ENCODE data around the gene STX1A.
A peak's percentile ranks its signal among the peaks of the same experiment; 100 is the strongest.
"Not testable (repeated sequence)": the region's sequence is repeated elsewhere in the genome, so short reads cannot be mapped to it uniquely, and the experiment has no call there.

The STX1A gene

DNA sequence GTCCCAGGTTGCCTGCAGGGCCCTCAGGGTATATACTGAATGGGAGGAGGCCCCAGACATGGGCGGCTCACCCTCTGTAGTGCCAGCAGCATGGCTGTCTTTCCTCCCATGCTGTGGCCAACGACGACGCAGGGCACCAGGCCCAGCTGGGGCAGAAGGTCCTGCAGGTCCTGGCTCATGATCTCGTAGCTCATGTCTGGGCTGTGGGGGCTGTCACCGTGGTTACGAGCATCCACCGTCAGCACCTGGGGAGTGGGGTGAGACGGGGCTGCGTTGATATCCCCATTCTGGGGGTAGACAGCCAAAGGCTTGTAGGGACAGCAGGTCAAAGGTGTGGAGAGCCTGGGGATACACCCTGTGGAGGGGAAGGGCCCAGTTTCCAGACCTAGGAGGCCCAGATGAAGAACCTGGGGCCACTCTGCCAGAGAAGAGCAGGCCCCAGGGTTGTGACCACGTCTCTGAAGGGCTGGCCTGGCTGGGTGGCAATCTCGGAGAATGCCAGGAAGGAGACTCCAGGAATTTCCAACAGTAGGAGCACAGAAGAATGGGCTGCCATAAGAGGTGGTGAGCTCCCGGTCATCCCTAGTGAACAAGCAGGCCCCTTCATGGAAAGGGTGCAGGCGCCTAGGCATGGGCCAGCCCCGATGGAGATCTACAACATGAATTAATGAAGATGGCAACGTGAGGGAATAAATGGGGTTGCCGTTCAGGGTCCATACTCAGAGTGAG lies 18.2 kb upstream of the STX1A start:
- no peak for DNase-seq
- in situ Hi-C loops (cut with MboI; ENCODE audit: low pct_unique_long_range_greater_than_20kb, low sequenced_read_pairs), result loop anchor here (10.0 kb wide), 1 partner anchor 113 kb away; the partner anchor contains the start of gene MLXIPL

DNA sequence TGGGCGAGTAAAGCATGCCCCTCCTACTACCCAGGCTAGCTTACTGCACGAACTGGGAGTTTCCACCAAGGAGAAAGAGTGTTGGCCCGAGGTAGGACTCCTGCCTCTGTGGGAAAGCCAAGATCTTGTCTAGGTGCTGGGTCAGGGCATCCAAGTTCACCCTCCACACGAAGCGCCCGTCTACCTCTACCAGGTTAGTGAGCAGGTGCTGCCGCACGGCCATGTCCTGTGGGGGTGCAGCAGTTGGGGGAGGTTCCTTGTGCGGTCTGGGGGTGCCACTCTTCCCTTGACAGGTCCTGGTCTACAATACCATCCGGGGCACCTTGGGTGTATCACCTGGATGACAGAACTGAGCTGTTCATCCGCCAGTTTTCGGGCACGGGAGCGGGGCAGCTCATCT lies 17.4 kb upstream of the STX1A start:
- in situ Hi-C loops (cut with MboI; ENCODE audit: low pct_unique_long_range_greater_than_20kb, low sequenced_read_pairs), result loop anchor here (10.0 kb wide), 1 partner anchor 112 kb away; the partner anchor contains the start of gene MLXIPL
- DNase-seq, result no peak

DNA sequence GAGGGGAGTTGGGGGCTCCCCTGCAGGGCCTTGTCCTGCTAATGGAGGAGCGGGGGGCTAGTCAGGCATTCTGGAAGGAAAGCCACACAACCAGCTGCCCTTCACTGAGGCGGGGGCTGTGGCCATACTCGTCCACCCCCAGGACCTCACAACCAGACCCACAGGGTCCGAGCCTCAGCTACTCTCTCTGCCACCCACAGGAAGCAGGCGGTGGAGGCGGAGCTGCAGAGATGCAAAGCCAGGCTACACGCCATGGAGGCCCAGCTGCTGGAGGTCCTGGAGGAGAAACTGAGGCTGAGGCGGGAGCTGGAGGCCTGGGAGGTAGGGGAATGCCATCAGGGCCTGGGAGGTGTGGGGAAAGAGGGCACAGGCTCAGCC lies 16.0 kb upstream of the STX1A start:
- no peak for DNase-seq
- in situ Hi-C loops (cut with MboI; ENCODE audit: low pct_unique_long_range_greater_than_20kb, low sequenced_read_pairs), result loop anchor here (10.0 kb wide), 1 partner anchor 111 kb away; the partner anchor contains the start of gene MLXIPL

DNA sequence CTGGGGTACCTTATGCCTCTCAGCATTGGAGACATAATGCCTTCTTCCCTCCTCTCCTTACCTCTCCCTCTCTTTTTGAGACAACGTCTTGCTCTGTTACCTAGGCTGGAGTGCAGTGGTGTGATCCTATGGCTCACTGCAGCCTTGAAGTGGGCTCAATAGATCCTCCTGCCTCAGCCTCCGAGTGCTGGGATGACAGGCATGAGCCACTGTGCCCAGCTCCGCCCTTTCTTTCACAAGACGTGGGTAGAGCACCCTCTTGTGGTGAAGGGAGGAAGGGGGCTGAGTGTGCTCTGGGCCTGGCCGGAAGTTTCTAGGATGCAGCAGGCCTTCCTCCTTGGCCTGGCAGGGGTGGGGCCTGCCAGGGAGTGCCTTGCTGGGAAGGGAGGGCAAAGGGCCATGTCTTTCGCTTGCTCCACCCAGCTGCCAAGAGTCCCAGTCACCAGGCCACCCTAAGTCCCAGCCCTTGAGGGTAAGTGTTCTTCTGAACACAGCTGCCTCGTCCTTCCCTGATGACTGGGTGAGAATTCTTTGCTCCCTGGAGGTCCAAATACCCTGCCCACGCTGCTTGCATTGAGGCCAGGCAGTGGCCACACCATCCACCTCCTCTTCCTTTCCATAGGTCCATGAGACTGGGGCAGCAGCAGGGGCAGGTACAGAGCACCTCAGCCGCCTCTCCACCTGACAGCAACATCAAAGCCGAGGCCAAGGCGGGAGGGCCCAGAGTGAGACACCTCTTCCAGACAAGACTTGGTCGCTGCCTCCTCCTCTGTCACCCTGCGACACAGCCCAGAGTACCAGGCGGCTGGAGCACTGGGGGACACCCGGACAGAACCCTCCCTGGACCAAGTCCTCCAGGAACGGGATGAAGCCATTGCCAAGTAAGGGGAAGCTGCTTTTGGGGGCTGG lies 15.4 kb upstream of the STX1A start:
- peak; percentile 96 for DNase-seq
- in situ Hi-C loops (cut with MboI; ENCODE audit: low pct_unique_long_range_greater_than_20kb, low sequenced_read_pairs), result loop anchor here (10.0 kb wide), 1 partner anchor 110 kb away; the partner anchor contains the start of gene MLXIPL

DNA sequence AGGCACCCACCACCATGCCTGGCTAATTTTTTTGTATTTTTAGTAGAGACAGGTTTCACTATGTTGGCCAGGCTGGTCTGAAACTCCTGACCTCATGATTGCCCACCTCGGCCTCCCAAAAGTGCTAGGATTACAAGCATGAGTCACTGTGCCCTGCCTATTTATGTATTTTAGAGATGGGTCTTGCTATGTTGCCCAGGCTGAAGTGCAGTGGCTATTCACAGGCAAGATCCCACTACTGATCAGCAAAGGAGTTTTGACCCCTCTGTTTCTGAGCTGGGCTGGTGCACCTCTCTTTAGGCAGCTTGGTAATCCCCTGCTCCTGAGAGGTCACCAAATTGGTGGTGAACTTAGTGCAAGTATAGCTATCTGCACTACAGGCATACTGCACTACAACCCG lies 12.9 kb upstream of the STX1A start:
- in situ Hi-C loops (cut with MboI; ENCODE audit: low pct_unique_long_range_greater_than_20kb, low sequenced_read_pairs), result loop anchor here (10.0 kb wide), 1 partner anchor 108 kb away; the partner anchor contains the start of gene MLXIPL
- DNase-seq, result no peak

DNA sequence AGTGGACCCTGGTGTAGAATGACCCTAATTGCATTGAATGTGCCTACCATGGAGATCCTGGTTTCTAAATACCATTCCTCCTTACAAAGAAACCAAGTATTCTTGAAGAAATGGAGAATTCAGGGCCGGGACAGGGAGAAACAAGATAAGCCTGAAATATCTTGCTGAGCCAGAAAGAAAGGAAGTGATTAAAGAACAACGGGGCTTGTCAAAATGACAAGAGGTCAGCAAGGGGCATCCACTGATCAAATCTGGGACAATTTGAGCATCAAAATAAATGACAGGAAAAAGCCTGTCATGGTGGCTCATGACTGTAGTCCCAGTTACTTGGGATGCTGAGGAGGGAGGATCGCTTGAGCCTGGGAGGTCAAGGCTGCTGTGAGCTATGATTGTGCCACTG lies 11.0 kb upstream of the STX1A start:
- in situ Hi-C loops (cut with MboI; ENCODE audit: low pct_unique_long_range_greater_than_20kb, low sequenced_read_pairs), result loop anchor here (10.0 kb wide), 1 partner anchor 106 kb away; the partner anchor contains the start of gene MLXIPL
- DNase-seq, result no peak

DNA sequence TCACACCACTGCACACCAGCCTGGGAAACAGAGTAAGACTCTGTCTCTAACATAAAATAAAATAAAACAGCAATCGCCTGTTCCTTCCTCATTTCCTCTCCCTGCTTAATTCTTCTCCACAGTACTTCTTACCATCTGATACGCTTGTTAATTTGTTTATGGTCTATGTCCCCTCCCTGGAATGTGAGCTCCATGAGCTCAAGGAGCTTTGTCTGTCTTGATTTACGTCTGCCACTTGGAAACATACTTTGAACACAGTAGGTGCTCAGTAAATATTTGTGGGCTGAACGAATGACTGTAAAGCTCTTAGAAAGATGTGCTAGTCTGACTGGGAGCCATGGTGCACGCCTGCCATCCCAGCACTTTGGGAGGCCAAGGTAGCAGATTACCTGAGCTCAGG lies 9.1 kb upstream of the STX1A start:
- in situ Hi-C loops (cut with MboI; ENCODE audit: low pct_unique_long_range_greater_than_20kb, low sequenced_read_pairs), result no loop called here
- DNase-seq, result no peak

DNA sequence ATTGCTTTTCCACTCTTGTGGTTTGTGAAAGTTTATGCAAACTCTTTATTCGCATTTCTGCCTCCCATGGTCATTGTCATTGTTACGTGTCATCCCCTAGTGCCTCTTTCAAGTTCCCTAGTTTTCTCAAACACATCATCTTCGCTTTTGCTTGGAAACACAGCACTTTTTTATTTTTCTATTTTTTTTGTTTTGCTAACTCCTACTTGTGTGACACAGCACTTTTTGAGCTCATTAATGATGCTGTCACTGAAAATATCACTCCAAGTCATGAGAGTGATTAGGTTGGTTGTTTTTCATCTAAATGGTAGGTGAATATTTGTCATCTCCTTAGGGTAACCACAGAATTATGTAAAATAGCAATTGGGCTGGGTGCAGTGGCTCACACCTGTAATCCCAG lies 8.5 kb upstream of the STX1A start:
- no peak for DNase-seq
- in situ Hi-C loops (cut with MboI; ENCODE audit: low pct_unique_long_range_greater_than_20kb, low sequenced_read_pairs), result no loop called here

DNA sequence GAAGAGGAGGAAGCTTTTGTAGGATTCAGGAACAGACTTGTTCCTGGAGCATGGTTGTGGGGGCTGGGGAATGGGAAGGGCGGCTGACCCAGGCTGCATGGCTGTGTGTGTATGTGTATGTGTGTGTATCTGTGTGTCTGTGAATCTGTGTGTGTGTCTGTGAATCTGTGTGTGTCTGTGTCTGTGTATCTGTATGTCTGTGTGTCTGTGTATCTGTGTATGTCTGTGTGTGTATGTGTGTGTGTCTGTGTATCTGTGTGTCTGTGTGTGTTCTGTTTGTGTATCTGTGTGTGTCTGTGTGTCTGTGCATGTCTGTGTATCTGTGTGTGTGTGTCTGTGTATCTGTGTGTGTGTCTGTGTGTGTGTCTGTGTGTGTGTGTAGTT lies 6.6 kb upstream of the STX1A start:
- DNase-seq, result no peak
- in situ Hi-C loops (cut with MboI; ENCODE audit: low pct_unique_long_range_greater_than_20kb, low sequenced_read_pairs), result no loop called here

DNA sequence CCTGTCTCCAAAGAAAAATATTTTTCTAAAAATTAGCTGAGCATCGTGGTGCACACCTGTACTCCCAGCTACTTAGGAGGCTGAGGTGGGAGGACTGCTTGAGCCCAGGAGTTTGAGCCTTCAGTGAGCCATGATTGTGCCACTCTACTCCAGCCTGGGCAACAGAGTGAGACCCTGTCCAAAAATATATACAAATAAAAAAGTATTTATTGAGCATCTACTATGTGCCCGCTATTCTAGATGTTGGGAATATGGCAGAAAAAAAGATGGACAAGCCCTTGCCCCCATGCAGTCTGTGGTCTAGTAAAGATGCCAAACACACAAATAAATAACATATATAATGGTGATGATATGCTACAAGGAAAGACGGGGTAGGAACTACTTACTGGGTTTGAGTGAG lies 4.3 kb upstream of the STX1A start:
- in situ Hi-C loops (cut with MboI; ENCODE audit: low pct_unique_long_range_greater_than_20kb, low sequenced_read_pairs), result no loop called here
- DNase-seq, result no peak

DNA sequence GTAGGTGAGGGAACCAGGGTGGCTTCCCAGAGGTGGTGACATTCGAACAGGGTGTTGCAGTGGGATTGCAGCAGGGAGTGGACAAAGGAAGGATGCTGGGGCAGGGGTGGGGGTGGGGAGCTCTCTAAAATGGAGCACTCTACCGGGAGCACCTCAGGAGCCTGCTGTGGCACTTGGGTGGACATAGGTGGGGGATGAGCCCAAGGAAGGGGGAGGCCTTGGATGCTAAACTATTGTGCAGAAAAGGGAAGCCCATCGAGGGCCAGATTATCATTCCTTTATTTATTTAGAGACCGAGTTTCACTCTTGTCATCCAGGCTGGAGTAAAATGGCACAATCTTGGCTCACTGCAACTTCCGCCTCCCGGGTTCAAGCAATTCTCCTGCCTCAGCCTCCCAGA lies 3.3 kb upstream of the STX1A start:
- DNase-seq, result no peak
- in situ Hi-C loops (cut with MboI; ENCODE audit: low pct_unique_long_range_greater_than_20kb, low sequenced_read_pairs), result no loop called here

DNA sequence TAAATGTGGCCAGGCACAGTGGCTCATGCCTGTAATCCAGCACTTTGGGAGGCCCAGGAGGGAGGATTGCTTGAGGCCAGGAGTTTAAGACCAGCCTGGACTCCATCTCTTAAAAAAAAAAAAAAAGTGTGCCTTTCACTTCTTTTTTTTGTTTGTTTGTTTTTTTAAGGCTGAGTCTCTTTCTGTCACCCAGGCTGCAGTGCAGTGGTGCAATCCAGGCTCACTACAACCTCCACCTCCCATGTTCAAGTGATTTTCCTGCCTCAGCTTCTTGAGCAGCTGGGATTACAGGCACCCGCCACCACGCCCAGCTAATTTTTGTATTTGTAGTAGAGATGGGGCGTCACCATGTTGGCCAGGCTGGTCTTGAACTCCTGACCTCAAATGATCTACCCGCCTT lies 2.7 kb upstream of the STX1A start:
- in situ Hi-C loops (cut with MboI; ENCODE audit: low pct_unique_long_range_greater_than_20kb, low sequenced_read_pairs); DNase-seq: not testable (repeated sequence)

DNA sequence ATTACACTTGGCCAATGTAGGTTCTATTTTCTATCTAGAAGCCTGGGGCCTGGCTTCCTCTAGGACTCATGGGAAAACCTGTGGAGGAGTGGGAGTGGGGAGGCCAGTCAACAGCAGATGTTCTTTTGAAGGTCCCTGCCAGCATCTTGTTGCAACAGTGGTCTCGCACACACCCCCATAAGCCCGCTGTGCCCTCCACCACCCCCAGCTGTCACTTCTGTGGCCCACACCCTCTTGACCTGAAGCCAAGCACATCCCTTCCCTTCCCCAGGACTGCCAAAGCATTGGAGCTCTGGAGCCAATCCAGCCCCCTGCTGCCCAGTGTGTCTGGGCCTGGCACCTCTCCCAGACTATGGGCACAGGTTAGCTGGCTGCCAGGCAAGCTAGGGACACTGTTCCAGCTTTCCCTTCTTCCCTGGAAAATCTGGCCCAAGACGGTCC lies 1.9 kb upstream of the STX1A start:
- in situ Hi-C loops (cut with MboI; ENCODE audit: low pct_unique_long_range_greater_than_20kb, low sequenced_read_pairs), result no loop called here
- no peak for DNase-seq

DNA sequence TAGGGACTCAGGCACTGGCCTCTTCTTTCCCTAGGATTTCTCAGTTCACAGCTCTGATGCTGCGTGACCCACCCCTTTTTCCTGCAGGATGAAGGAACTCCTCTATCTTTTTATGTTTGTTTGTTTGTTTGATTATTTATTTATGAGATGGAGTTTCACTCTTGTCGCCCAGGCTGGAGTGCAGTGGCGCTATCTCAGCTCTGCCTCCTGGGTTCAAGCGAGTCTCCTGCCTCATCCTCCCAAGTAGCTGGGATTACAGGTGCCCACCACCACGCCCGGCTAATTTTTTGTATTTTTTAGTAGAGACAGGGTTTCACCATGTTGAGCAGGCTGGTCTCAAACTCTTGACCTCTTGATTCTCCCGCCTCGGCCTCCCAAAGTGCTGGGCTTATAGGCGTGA lies 974 bp upstream of the STX1A start:
- DNase-seq; in situ Hi-C loops (cut with MboI; ENCODE audit: low pct_unique_long_range_greater_than_20kb, low sequenced_read_pairs): not testable (repeated sequence)

DNA sequence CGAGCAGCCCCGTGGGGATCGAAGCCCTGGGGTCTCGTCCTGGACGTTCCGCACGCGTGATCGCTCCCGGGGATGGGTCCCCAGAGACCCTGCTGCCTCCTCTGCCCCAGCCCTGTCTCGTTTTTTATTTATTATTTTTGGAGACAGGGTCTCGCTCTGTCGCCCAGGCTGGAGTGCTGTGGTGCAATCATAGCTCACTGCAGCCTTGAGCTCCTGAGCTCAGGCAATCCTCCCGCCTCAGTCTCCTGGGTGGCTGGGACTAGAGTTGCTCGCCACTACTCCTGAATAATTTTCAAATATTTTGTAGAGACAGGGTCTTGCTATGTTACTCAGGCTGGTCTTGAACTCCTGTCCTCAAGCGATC lies 319 bp upstream of the STX1A start:
- in situ Hi-C loops (cut with MboI; ENCODE audit: low pct_unique_long_range_greater_than_20kb, low sequenced_read_pairs), result no loop called here
- no peak for DNase-seq

DNA sequence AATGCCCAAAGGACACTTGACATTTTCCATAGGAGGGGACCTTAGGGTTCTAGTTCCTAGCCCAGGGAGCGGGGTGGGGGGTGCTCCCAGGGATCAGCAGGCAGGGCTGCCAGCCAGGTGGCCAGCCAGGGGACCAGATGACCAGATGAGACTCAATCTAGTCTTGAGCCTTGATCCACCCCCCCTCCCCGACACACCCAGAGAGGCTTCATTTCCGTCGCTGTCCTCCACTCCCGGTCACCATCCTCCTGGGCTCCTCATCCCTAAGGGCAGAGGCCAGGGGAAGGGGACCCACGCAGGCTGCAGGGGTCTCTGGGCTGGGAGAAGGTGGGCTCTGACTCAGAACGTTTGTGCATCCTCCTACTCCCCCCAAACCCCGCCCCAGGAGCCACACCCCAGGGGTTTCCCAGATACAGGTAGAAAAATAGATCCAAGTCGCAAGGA lies 1.0 kb downstream of the STX1A start:
- DNase-seq, result no peak
- in situ Hi-C loops (cut with MboI; ENCODE audit: low pct_unique_long_range_greater_than_20kb, low sequenced_read_pairs), result no loop called here

DNA sequence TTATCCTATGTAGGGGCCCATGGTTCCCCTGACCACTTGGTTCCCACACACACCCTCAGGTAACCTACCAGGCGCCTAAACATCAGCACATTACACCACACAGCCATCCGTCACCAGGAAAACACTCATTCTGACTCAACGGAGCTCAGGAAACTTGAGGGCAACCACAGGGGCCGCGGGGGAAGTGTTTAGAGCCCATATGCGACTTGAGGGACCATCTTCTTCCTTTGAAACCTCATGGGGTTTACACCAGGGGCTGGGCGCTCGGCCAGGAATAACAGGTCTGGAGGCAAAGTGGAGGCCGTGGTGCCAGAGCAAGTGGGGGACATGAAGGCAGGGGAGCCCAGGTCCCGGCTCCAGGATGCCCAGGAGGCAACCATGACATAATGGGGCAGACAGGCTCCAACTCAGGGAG lies 1.5 kb downstream of the STX1A start:
- peak; percentile 91 for DNase-seq

DNA sequence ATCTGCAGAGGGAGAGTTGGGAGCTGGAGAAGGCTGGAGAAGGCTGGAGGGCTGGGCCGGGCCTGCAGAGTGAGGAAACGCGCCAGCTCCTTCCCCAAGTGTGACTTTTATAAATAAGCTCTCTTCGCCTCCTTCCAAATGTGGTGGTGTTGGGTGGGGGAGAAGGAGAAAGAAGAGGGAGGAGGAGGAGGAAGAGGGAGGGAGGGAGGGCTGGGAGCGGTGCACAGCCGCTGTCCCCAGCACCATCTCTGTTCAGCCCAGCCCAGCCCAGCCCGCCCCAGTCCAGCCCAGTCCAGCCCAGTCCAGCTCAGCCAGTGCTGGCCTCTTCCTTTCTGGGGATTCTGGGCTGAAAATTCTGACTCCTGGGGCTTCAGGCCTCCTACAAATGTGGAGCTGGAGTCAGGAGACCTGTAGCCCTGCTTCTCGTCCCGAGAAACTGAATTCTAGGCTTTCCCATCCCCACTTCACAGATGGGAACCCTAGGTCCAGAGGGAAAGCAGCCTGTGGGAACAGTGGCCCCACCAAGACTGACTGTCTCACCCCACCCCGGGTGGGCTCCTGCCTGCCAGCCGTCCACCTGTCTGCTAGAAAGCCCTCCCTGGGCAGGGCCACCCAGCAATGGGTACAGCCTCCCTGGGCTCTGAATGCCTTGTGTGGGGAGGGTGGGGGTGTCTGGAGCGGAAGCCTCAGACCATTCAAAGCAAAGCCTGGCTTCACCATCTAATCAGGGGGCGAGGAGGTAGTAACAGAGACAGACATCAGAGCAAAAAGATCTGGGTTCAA lies 2.3 kb downstream of the STX1A start:
- in situ Hi-C loops (cut with MboI; ENCODE audit: low pct_unique_long_range_greater_than_20kb, low sequenced_read_pairs), result no loop called here

More for the DNA sequence above, 1.5 kb downstream of the STX1A start:
- in situ Hi-C loops (cut with MboI; ENCODE audit: low pct_unique_long_range_greater_than_20kb, low sequenced_read_pairs), result no loop called here

DNA sequence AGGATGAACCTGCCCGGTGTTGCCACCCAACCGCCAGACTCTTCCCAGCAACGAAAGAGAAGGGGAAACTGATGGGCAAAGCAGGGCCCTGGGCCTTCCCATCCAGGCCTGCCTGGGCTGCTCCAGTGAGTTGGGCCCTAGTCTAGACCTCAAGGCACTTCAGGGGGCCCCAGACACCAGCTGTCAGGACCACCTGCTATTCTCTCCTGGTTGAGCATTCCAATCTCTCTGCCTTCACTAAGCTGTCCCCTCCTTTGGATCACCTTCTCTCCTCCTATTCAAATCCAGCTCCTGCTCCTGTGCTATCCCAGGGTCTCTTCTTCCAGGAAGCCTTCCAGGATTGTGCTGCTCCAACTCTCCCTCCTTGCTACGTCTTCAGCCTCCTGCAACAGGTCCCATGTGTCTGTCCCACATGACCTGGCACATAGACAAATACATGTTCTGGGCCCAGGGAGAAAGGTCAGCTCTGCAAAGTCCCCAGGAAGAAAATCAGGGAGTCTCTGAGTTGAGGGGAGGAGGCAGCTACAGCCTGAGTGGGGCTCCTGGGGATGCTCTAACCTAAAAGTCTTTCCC lies 3.1 kb downstream of the STX1A start:
- no peak for DNase-seq
- in situ Hi-C loops (cut with MboI; ENCODE audit: low pct_unique_long_range_greater_than_20kb, low sequenced_read_pairs), result no loop called here

More for the DNA sequence above, 2.3 kb downstream of the STX1A start:
- no peak for DNase-seq
